SU-DHL-6 (cell line): ENCODE results near the gene UBQLN3.

Experiments
- H2AFZ ChIP-seq: fragments of 200-600 bp; sonication (generic); 2 replicates; pipeline ENCODE4 v1.6.1; 2014; ENCODE audit warnings: low read depth, mild to moderate bottlenecking, moderate library complexity, mixed read lengths, antibody characterized with exemption, low read length; ENCODE audit not compliant: severe bottlenecking
- H3F3A ChIP-seq: fragments of 200-600 bp; shearing (Covaris generic); 2 replicates; pipeline ENCODE4 v1.6.0; 2016; ENCODE audit warnings: antibody characterized with exemption, mild to moderate bottlenecking; ENCODE audit not compliant: insufficient read depth
- H3K27ac ChIP-seq: fragments of 200-600 bp; sonication (generic); 2 replicates; pipeline ENCODE4 v1.5.1; 2016; ENCODE audit warnings: low read depth, mild to moderate bottlenecking, low read length, moderate library complexity, mixed read lengths
- H3K27me3 ChIP-seq: fragments of 200-600 bp; sonication (generic), shearing (Covaris generic); 2 replicates; pipeline ENCODE4 v1.6.0; 2014; ENCODE audit warnings: mild to moderate bottlenecking, low read length
- H3K36me3 ChIP-seq: fragments of 200-600 bp; sonication (generic); 2 replicates; pipeline ENCODE4 v1.6.1; 2014; ENCODE audit warnings: mild to moderate bottlenecking, low read length, mixed read lengths
- H3K4me2 ChIP-seq: fragments of 300-600, 200-600 bp; shearing (Covaris generic), sonication (generic); 2 replicates; pipeline ENCODE4 v1.6.0; 2014; ENCODE audit warnings: low read length, low read depth, mild to moderate bottlenecking; ENCODE audit not compliant: poor library complexity, severe bottlenecking
- H3K4me3 ChIP-seq: fragments of 200-600 bp; sonication (generic); 2 replicates; pipeline ENCODE4 v1.5.1; 2014; ENCODE audit warnings: antibody characterized with exemption, low read length, mild to moderate bottlenecking, mixed read lengths; ENCODE audit not compliant: insufficient read depth, poor library complexity, severe bottlenecking
- H3K79me2 ChIP-seq: fragments of 200-600 bp; sonication (generic); 2 replicates; pipeline ENCODE4 v1.6.1; 2014; ENCODE audit warnings: mild to moderate bottlenecking, low read length, moderate library complexity; ENCODE audit not compliant: insufficient read depth
- H3K9ac ChIP-seq: fragments of 200-600 bp; sonication (generic); 2 replicates; pipeline ENCODE4 v1.7.0; 2014; ENCODE audit warnings: mild to moderate bottlenecking, low read length
- H3K9me2 ChIP-seq: fragments of 200-600 bp; sonication (generic); replicated peaks from 2 replicates; pipeline ENCODE4 v1.6.1; 2014; ENCODE audit warnings: low read length; ENCODE audit not compliant: insufficient read depth
- H3K9me3 ChIP-seq: fragments of 200-600 bp; sonication (generic); 2 replicates; pipeline ENCODE4 v1.6.1; 2014; ENCODE audit warnings: low read length, mixed read lengths; ENCODE audit not compliant: insufficient read depth
- H4K20me1 ChIP-seq: fragments of 200-600 bp; sonication (generic); 2 replicates; pipeline ENCODE4 v1.6.1; 2014; ENCODE audit warnings: low read depth, mild to moderate bottlenecking, antibody characterized with exemption, low read length, moderate library complexity, mixed read lengths
- CTCF ChIP-seq: fragments of 200-600 bp; sonication (generic); IDR thresholded peaks from one replicate; pipeline ENCODE4 v1.5.1; 2017; ENCODE audit warnings: antibody characterized with exemption, mild to moderate bottlenecking, low read length, moderate library complexity; ENCODE audit not compliant: insufficient read depth, poor library complexity, severe bottlenecking
- EZH2phosphoT487 ChIP-seq: fragments of 200-600 bp; sonication (generic), shearing (Covaris generic); conservative IDR thresholded peaks from 2 replicates; pipeline ENCODE4 v1.6.1; 2018; ENCODE audit warnings: mild to moderate bottlenecking, antibody characterized with exemption, low read length, moderate library complexity, mixed read lengths

Gene UBQLN3

DNA sequence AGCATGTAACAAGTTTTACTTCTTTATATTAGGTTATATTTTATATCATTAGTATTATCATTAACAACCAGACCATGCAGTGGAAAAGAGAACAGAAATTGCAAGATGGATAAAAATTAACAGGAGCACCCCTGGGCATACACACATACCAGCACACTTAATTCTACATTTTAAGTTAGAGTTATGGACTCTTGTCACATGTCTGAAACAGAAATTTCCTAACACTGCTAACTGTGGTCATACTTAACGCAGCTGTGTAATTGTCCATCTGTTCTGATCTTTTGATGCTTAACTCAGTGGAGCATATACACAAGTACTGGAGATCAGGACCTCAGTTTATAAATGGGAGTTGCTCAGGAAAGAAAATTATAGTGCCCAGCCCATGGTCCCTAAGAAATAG, 38.2 kb upstream of the UBQLN3 start:
- H3K27ac ChIP-seq, result no peak overlapping the region
- H2AFZ ChIP-seq, result no peak overlapping the region
- no peaks in the 10 kb centered on the region for H3K79me2 ChIP-seq
- no peaks in the 10 kb centered on the region for H3K27me3 ChIP-seq
- no peak overlapping the region for H3K9ac ChIP-seq
- TF ChIP-seq CTCF, result no peak
- no peak for TF ChIP-seq EZH2phosphoT487
- no peak overlapping the region for H3K4me3 ChIP-seq
- H4K20me1 ChIP-seq, result no peaks in the 10 kb centered on the region
- H3K9me3 ChIP-seq, result no peaks in the 10 kb centered on the region
- H3F3A ChIP-seq, result no peaks in the 10 kb centered on the region
- no peaks in the 10 kb centered on the region for H3K36me3 ChIP-seq
- no peaks in the 10 kb centered on the region for H3K9me2 ChIP-seq
- no peak overlapping the region for H3K4me2 ChIP-seq

DNA sequence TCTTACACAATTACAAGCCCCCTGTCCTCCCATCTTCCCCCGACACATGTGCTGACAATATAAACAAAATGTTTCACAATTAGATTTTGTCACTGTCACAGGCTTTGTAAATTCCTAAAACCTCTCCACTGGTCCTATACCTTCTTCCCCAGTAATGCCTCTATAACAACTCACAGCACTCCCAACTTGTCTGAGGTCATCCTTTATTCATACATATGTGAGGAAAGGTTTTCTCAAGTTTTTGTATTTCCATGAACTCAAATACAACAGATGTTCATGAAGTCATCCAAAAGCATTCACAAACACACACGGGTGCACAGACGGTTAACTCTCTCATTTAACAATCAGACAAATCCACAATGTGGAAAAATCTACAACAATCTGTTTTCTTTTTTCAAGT, 36.7 kb upstream of the UBQLN3 start:
- H3K9me3 ChIP-seq, result no peaks in the 10 kb centered on the region
- no peaks in the 10 kb centered on the region for H3K36me3 ChIP-seq
- no peak overlapping the region for H2AFZ ChIP-seq
- H3F3A ChIP-seq, result no peaks in the 10 kb centered on the region
- no peak overlapping the region for H3K4me2 ChIP-seq
- H3K4me3 ChIP-seq, result no peak overlapping the region
- no peaks in the 10 kb centered on the region for H4K20me1 ChIP-seq
- H3K9me2 ChIP-seq, result no peaks in the 10 kb centered on the region
- no peak for TF ChIP-seq CTCF
- no peak for TF ChIP-seq EZH2phosphoT487
- no peak overlapping the region for H3K9ac ChIP-seq
- no peaks in the 10 kb centered on the region for H3K27me3 ChIP-seq
- H3K27ac ChIP-seq, result no peak overlapping the region
- no peaks in the 10 kb centered on the region for H3K79me2 ChIP-seq

- Histone ChIP-seq H3K4me2 (no peak overlapping the region), H3K27ac (no peak overlapping the region), H3K27me3 (no peaks in the 10 kb centered on the region), H3K79me2 (no peaks in the 10 kb centered on the region), H3F3A (no peaks in the 10 kb centered on the region), H2AFZ (no peak overlapping the region), H3K9me2 (no peaks in the 10 kb centered on the region), H4K20me1 (no peaks in the 10 kb centered on the region), H3K9ac (no peak overlapping the region), H3K36me3 (no peaks in the 10 kb centered on the region), H3K4me3 (no peak overlapping the region), H3K9me3 (no peaks in the 10 kb centered on the region)
- no peak for TF ChIP-seq EZH2phosphoT487
These were observed 31.7 kb upstream of the UBQLN3 start for GRCh38 chr11:5541427-5541826.

GRCh38 chr11:5536482-5536881, 26.7 kb upstream of the UBQLN3 start:
- no peaks in the 10 kb centered on the region for H3K9me3 ChIP-seq
- no peaks in the 10 kb centered on the region for H3K27me3 ChIP-seq
- no peak for TF ChIP-seq EZH2phosphoT487
- TF ChIP-seq CTCF, result no peak
- H4K20me1 ChIP-seq, result no peaks in the 10 kb centered on the region
- no peak overlapping the region for H3K4me3 ChIP-seq
- no peaks in the 10 kb centered on the region for H3K36me3 ChIP-seq
- H3F3A ChIP-seq, result no peaks in the 10 kb centered on the region
- H3K27ac ChIP-seq, result no peak overlapping the region
- no peaks in the 10 kb centered on the region for H3K9me2 ChIP-seq
- H2AFZ ChIP-seq, result no peak overlapping the region
- H3K9ac ChIP-seq, result no peak overlapping the region
- no peaks in the 10 kb centered on the region for H3K79me2 ChIP-seq
- no peak overlapping the region for H3K4me2 ChIP-seq
